Gastroesophageal sphincter (tissue), 4 donors: ENCODE results near the gene SPRY2. TPM values are rescaled to one million over a fixed set of nuclear protein-coding genes. Genes with fewer than 3 reads are reported as not detected.

Experiments
- ATAC-seq: fragments of 150-250 bp; one replicate; pipeline ENCODE4 v1.9.1; 2016; ENCODE audit warnings: mild to moderate bottlenecking, moderate library complexity
- H3K27ac ChIP-seq, 4 donors: fragments of 200-600 bp; sonication (generic) in 3 of 4; 1 replicate in 3 of 4; 2 replicates in 1 of 4; pipeline ENCODE4 v1.5.1; 2016 to 2019
- H3K27me3 ChIP-seq: fragments of 200-600 bp; sonication (generic); one replicate; pipeline ENCODE4 v1.5.1; 2019
- H3K36me3 ChIP-seq, 2 donors: fragments of 200-600 bp; sonication (generic); one replicate each; pipeline ENCODE4 v1.5.1; 2019; ENCODE audit warnings: control low read depth in 1 of 2
- H3K4me1 ChIP-seq, 3 donors: fragments of 200-600 bp; sonication (generic); 1 replicate in 2 of 3; 2 replicates in 1 of 3; pipeline ENCODE4 v1.5.1; 2016 to 2019; ENCODE audit warnings: control low read depth in 2 of 3
- H3K4me3 ChIP-seq, 2 donors: fragments of 200-600 bp; sonication (generic); one replicate each; pipeline ENCODE4 v1.5.1; 2019; ENCODE audit warnings: mild to moderate bottlenecking in 1 of 2, moderate library complexity in 1 of 2
- H3K9me3 ChIP-seq, 3 donors: fragments of 200-600 bp; sonication (generic); one replicate each; pipeline ENCODE4 v1.5.1; 2017 to 2019; ENCODE audit warnings: control low read depth in 2 of 3
- EP300 ChIP-seq: sonication (generic); formaldehyde crosslinking; IDR thresholded peaks from one replicate; pipeline ENCODE4 v1.6.1; 2017; ENCODE audit warnings: antibody characterized with exemption, mild to moderate bottlenecking
- POLR2A ChIP-seq, 2 donors: fragments of 450-650 bp; IDR thresholded peaks; one replicate each; pipeline ENCODE4 v1.6.1; 2017; ENCODE audit warnings: antibody characterized with exemption in 2 of 2, mild to moderate bottlenecking in 2 of 2, moderate library complexity in 1 of 2
- POLR2AphosphoS5 ChIP-seq: sonication (generic); formaldehyde crosslinking; IDR thresholded peaks from one replicate; pipeline ENCODE4 v1.6.1; 2017; ENCODE audit warnings: antibody characterized with exemption
- WGBS, 2 donors: methylation state at CpG; one replicate each; pipeline ENCODE4 v1.1.5; 2018; ENCODE audit warnings: low coverage in 1 of 2; 5-methylcytosine and 5-hydroxymethylcytosine counted together
- total RNA-seq, 4 donors: library from RNA; depleted of rRNA; stranded (reverse); fragments of >200 nt; gene quantifications; one replicate each; pipeline ENCODE4 v1.1.0, GENCODE V29; 2016
- TF ChIP-seq, protein P1 (sequence below), 4 experiments: fragments of 200-600 bp in 2 of 4; fragments of 450-650 bp in 2 of 4; sonication (generic) in 1 of 4; IDR thresholded peaks; one replicate each; pipeline ENCODE4 v1.5.1; 2017 to 2019; ENCODE audit warnings: antibody characterized with exemption in 4 of 4, mild to moderate bottlenecking in 2 of 4, moderate library complexity in 2 of 4

Gene SPRY2
- total RNA-seq, 4 donors from 2014 or later = 32.5 to 49.1 (median 47.9) TPM

- no peaks in the 10 kb centered on the region for H3K36me3 ChIP-seq
- H3K27ac ChIP-seq = no peak overlapping the region
- no peak overlapping the region for H3K4me3 ChIP-seq
- TF ChIP-seq, protein P1, sequence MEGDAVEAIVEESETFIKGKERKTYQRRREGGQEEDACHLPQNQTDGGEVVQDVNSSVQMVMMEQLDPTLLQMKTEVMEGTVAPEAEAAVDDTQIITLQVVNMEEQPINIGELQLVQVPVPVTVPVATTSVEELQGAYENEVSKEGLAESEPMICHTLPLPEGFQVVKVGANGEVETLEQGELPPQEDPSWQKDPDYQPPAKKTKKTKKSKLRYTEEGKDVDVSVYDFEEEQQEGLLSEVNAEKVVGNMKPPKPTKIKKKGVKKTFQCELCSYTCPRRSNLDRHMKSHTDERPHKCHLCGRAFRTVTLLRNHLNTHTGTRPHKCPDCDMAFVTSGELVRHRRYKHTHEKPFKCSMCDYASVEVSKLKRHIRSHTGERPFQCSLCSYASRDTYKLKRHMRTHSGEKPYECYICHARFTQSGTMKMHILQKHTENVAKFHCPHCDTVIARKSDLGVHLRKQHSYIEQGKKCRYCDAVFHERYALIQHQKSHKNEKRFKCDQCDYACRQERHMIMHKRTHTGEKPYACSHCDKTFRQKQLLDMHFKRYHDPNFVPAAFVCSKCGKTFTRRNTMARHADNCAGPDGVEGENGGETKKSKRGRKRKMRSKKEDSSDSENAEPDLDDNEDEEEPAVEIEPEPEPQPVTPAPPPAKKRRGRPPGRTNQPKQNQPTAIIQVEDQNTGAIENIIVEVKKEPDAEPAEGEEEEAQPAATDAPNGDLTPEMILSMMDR (IDR thresholded peaks at IDR 0.05) = no peak
- TF ChIP-seq POLR2A (IDR thresholded peaks at IDR 0.05) = no peak
- TF ChIP-seq POLR2AphosphoS5 = no peak
- TF ChIP-seq EP300 = no peak
- H3K27me3 ChIP-seq = no peaks in the 10 kb centered on the region
- ATAC-seq = no peak
- 57 to 61% methylated on average over 2 to 3 of the region's 3 CpGs for WGBS, 2 donors
- no peaks in the 10 kb centered on the region for H3K9me3 ChIP-seq
- H3K4me1 ChIP-seq = peaks cover 0 to 16% (median 0%) of the 10 kb centered on the region in 3 donors
Measured at GRCh38 chr13:80309926-80310325, 31.0 kb downstream of the SPRY2 start.

- Histone ChIP-seq H3K4me3 (no peak overlapping the region), H3K27me3 (no peaks in the 10 kb centered on the region), H3K4me1 (peaks cover 0 to 16% (median 0%) of the 10 kb centered on the region in 3 donors), H3K9me3 (no peaks in the 10 kb centered on the region), H3K36me3 (no peaks in the 10 kb centered on the region), H3K27ac (peak overlapping the region in 3 of 4 donors; percentile 16 to 50 (median 38))
- no peak for TF ChIP-seq POLR2A (IDR thresholded peaks at IDR 0.05)
- no peak for ATAC-seq
- WGBS, 2 donors = 5 to 13% methylated on average over 9 of the region's 9 CpGs
Measured at GRCh38 chr13:80307401-80307987, 33.4 kb downstream of the SPRY2 start.

DNA sequence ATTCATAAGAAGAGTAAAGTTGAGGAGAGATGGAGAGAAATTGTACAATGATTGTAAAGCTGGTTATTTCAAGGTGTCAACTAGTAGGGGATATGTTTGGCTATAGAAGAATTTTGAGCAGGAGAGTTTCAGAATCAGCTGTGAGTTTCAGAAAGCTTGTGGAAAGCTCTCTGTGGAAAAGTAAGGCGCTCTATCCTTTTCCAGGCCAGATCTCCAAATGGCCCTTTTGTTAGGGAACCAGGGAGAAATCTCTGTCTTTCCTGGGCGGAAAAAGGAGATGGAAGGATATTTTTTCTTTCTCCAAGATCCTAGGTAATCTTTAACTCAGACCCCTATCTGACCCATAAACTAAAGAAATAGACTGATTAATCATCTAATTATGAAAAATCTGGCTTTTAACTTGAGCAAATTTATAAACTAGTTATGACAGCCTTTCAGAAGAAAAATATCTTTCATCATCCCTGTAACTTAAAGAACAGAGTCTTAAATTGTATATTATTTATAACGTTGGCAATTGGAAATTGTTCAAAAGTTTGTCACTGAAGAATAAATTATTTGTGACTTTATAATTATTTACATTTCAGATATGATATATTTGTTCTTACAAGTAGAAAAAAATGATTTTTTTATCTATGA is 34.5 kb downstream of the SPRY2 start:
- 46 to 58% methylated on average over 3 of the region's 3 CpGs for WGBS, 2 donors
- H3K9me3 ChIP-seq = no peaks in the 10 kb centered on the region
- ATAC-seq = no peak

GRCh38 chr13:80305737-80306136 is 35.2 kb downstream of the SPRY2 start:
- peaks cover 0 to 16% (median 0%) of the 10 kb centered on the region in 3 donors for H3K4me1 ChIP-seq
- 31% methylated on average over 1 of the region's 1 CpG; no CpG with 5 or more reads in 1 of the 2 donors for WGBS, 2 donors
- H3K27me3 ChIP-seq = no peaks in the 10 kb centered on the region
- no peak overlapping the region for H3K4me3 ChIP-seq
- no peaks in the 10 kb centered on the region for H3K9me3 ChIP-seq
- H3K36me3 ChIP-seq = no peaks in the 10 kb centered on the region
- H3K27ac ChIP-seq = peak overlapping the region in 2 of 4 donors; percentile 3 to 59
- no peak for ATAC-seq
- TF ChIP-seq POLR2A (IDR thresholded peaks at IDR 0.05) (no peak), EP300 (no peak)
- TF ChIP-seq, protein P1 (IDR thresholded peaks at IDR 0.05) = no peak

More for the DNA sequence above, 34.5 kb downstream of the SPRY2 start:
- Histone ChIP-seq H3K27ac (peak overlapping the region in 2 of 4 donors; percentile 25 to 59), H3K36me3 (no peaks in the 10 kb centered on the region), H3K4me3 (no peak overlapping the region), H3K4me1 (peaks cover 0 to 16% (median 0%) of the 10 kb centered on the region in 3 donors), H3K27me3 (no peaks in the 10 kb centered on the region)
- TF ChIP-seq POLR2A (IDR thresholded peaks at IDR 0.05) = no peak
- no peak for TF ChIP-seq POLR2AphosphoS5
- TF ChIP-seq EP300 = no peak
- TF ChIP-seq, protein P1 (IDR thresholded peaks at IDR 0.05) = no peak

DNA sequence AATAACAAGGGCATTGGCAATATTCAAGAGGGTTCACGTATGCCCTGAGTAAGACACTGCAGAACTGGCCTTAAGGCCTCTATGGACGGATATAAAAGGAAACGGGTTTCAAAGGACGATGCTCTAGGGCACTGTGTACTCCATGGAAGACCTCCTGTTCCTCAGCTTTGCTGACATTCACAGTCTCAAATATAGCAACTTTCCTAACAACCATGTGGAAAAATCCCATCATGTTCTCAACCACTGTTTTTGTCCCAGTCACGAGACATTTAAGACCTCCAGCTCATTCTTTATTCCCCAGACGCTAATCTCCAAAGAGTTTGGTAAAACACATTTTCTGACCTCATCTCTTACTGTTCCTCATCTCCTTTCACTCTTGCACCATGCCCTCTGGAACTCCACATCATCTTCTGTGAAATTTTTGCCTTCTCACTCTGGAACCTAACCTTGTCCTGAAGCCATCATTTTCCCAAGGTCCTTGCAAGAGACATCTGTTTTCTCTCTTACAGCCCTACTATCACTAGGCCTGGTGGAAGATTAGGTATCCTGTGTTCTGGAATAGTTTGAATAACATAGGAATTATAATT is 37.6 kb downstream of the SPRY2 start:
- TF ChIP-seq POLR2A (IDR thresholded peaks at IDR 0.05) = no peak
- TF ChIP-seq EP300 = no peak
- TF ChIP-seq, protein P1 (IDR thresholded peaks at IDR 0.05) = no peak
- TF ChIP-seq POLR2AphosphoS5 = no peak
- no peaks in the 10 kb centered on the region for H3K9me3 ChIP-seq
- no peak overlapping the region for H3K4me3 ChIP-seq
- peaks cover 0 to 16% (median 0%) of the 10 kb centered on the region in 3 donors for H3K4me1 ChIP-seq
- peak; percentile 22 for ATAC-seq
- no peaks in the 10 kb centered on the region for H3K27me3 ChIP-seq
- no peaks in the 10 kb centered on the region for H3K36me3 ChIP-seq
- WGBS, 2 donors = 50 to 65% methylated on average over 1 to 6 of the region's 6 CpGs
- H3K27ac ChIP-seq = no peak overlapping the region
